ENCODE data around the gene PPP2R5B. TPM values are rescaled to one million over a fixed set of nuclear protein-coding genes. Genes with fewer than 3 reads are reported as not detected.

PPP2R5B gene
- total and polyA plus RNA-seq, 9 of the 15 experiments (the other 6 are each of a cell fraction or from before 2014, with no cell fraction given) = 0.10 to 7.8 (median 3.3) TPM

- TF ChIP-seq SREBF2 (CRISPR knock-in tag; IDR thresholded peaks at IDR 0.05) (no peak), E2F3 (CRISPR knock-in tag; IDR thresholded peaks at IDR 0.05) (peak; percentile 73; the same call in 1 of the 2 replicates), YY1 (IDR thresholded peaks at IDR 0.05; ENCODE audit: borderline replicate concordance in 1 of 3, control insufficient read depth in 1 of 3, extremely low read depth in 1 of 3, insufficient read depth in 3 of 3, insufficient read length in 1 of 3, insufficient replicate concordance in 2 of 3, low read depth in 1 of 3, low read length in 2 of 3) (peak in 2 of 3 experiments; percentile 18 to 32), SAP30 (IDR thresholded peaks at IDR 0.05; ENCODE audit: borderline replicate concordance, insufficient read depth, low read depth, low read length, poor library complexity, severe bottlenecking) (peak; percentile 76), ZNF316 (IDR thresholded peaks at IDR 0.05) (no peak), NR4A1 (CRISPR knock-in tag; IDR thresholded peaks at IDR 0.05) (no peak), NR4A1 (tag; IDR thresholded peaks at IDR 0.05) (0 out of 2 replicates have a peak, but pooled peaks have one; percentile 39), ELF2 (CRISPR knock-in tag; IDR thresholded peaks at IDR 0.05) (peak; percentile 80; the same call in 1 of the 2 replicates), ETV5 (CRISPR knock-in tag; IDR thresholded peaks at IDR 0.05; ENCODE audit: low read depth) (no peak; the same call in 1 of the 2 replicates), ZBTB11 (CRISPR knock-in tag; IDR thresholded peaks at IDR 0.05) (peak in 1 of 3 experiments; percentile 75; a peak in 2 of 6 replicates), NFATC3 (IDR thresholded peaks at IDR 0.05) (no peak), TEAD1 (CRISPR knock-in tag; IDR thresholded peaks at IDR 0.05) (peak; percentile 59 to 63; a peak in 2 of 4 replicates), HBP1 (CRISPR knock-in tag; IDR thresholded peaks at IDR 0.05) (no peak), CREB1 (IDR thresholded peaks at IDR 0.05) (peak; percentile 63), CREB1 (CRISPR knock-in tag; IDR thresholded peaks at IDR 0.05) (peak; percentile 71), DLX4 (CRISPR knock-in tag; IDR thresholded peaks at IDR 0.05) (no peak), KDM2B (CRISPR knock-in tag; IDR thresholded peaks at IDR 0.05) (peak; percentile 73; the same call in 1 of the 2 replicates), DPF2 (IDR thresholded peaks at IDR 0.05) (peak; percentile 53), NFE2 (IDR thresholded peaks at IDR 0.05; ENCODE audit: low read depth) (no peak; the same call in 1 of the 2 replicates), MLLT1 (IDR thresholded peaks at IDR 0.05) (peak; percentile 66 to 80; a peak in 1 of 4 replicates), ZNF830 (CRISPR knock-in tag; IDR thresholded peaks at IDR 0.05) (peak; percentile 82)
Measured at GRCh38 chr11:64878494-64879243, 45.8 kb upstream of the PPP2R5B start, which contains the start of gene EHD1 (continued).
